GM19328 (cell line): ENCODE data around the gene LIG1.
"Not testable (repeated sequence)": the region's sequence is repeated elsewhere in the genome, so short reads cannot be mapped to it uniquely, and the experiment has no call there.

Experiments used
- ATAC-seq: cut with Tn5 transposase; IDR thresholded peaks from one replicate; pipeline ENCODE4 v1.9.1; 2021; ENCODE audit warnings: mild to moderate bottlenecking, moderate library complexity; ENCODE audit not compliant: unreplicated experiment

LIG1 gene

GRCh38 chr19:48122421-48122820, 47.7 kb downstream of the LIG1 start:
- no peak for ATAC-seq

- no peak for ATAC-seq
Observed at GRCh38 chr19:48121909-48122371, 48.2 kb downstream of the LIG1 start.

- no peak for ATAC-seq
Observed at GRCh38 chr19:48121066-48121465, 49.1 kb downstream of the LIG1 start.

GRCh38 chr19:48120505-48120904, 49.6 kb downstream of the LIG1 start:
- ATAC-seq, result no peak

- ATAC-seq, result no peak
Observed at GRCh38 chr19:48118131-48118517, 52.0 kb downstream of the LIG1 start.

GRCh38 chr19:48117515-48118130, 52.5 kb downstream of the LIG1 start:
- ATAC-seq, result no peak

- no peak for ATAC-seq
Observed at GRCh38 chr19:48113190-48113917, 56.8 kb downstream of the LIG1 start.

- ATAC-seq, result no peak
Observed at GRCh38 chr19:48111280-48111679, 58.9 kb downstream of the LIG1 start.

GRCh38 chr19:48110350-48110966, 59.7 kb downstream of the LIG1 start, which contains the start of gene PLA2G4C:
Gene PLA2G4C (minus strand): TSS chr19:48110817. CDS start chr19:48106529, 4,288 bp downstream.
- no peak for ATAC-seq

- ATAC-seq, result no peak
Observed at GRCh38 chr19:48108997-48109782, 61.0 kb downstream of the LIG1 start.

GRCh38 chr19:48103922-48104321, 66.2 kb downstream of the LIG1 start:
- ATAC-seq, result no peak

- ATAC-seq, result no peak
Observed at GRCh38 chr19:48102870-48103751, 67.0 kb downstream of the LIG1 start.

GRCh38 chr19:48095612-48096175, 74.5 kb downstream of the LIG1 start:
- ATAC-seq, result no peak

GRCh38 chr19:48094855-48095203, 75.3 kb downstream of the LIG1 start:
- no peak for ATAC-seq

- ATAC-seq, result no peak
Observed at GRCh38 chr19:48094129-48094854, 75.9 kb downstream of the LIG1 start.

GRCh38 chr19:48091111-48091718, 78.9 kb downstream of the LIG1 start:
- ATAC-seq, result not testable (repeated sequence)

- no peak for ATAC-seq
Observed at GRCh38 chr19:48090281-48090802, 79.8 kb downstream of the LIG1 start.

- not testable (repeated sequence) for ATAC-seq
Observed at GRCh38 chr19:48088991-48089390, 81.2 kb downstream of the LIG1 start.
